Lower lobe of right lung (tissue), 2 donors: ENCODE data around the gene LY86. TPM values are rescaled to one million over a fixed set of nuclear protein-coding genes. Genes with fewer than 3 reads are reported as not detected.

Experiments used
- ATAC-seq, 2 donors: fragments of 200-7000 bp; cut with Tn5 transposase; one replicate each; pipeline ENCODE4 v1.9.1; 2020 to 2022; ENCODE audit warnings: mild to moderate bottlenecking in 2 of 2, moderate library complexity in 2 of 2
- DNase-seq: peaks from one replicate; pipeline ENCODE4 v3.0.0-alpha.2; 2020
- H3K27ac ChIP-seq: fragments of 200-600 bp; one replicate; pipeline ENCODE4 v1.8.0; 2022
- H3K27me3 ChIP-seq: fragments of 200-600 bp; one replicate; pipeline ENCODE4 v1.8.0; 2022; ENCODE audit warnings: low read depth
- H3K36me3 ChIP-seq: fragments of 200-600 bp; one replicate; pipeline ENCODE4 v1.8.0; 2022; ENCODE audit warnings: mild to moderate bottlenecking
- H3K4me1 ChIP-seq: fragments of 200-600 bp; one replicate; pipeline ENCODE4 v1.8.0; 2022
- H3K4me3 ChIP-seq: fragments of 200-600 bp; one replicate; pipeline ENCODE4 v1.8.0; 2022; ENCODE audit warnings: mild to moderate bottlenecking
- H3K9me3 ChIP-seq: fragments of 200-600 bp; one replicate; pipeline ENCODE4 v1.8.0; 2022
- CTCF ChIP-seq: fragments of 200-600 bp; IDR thresholded peaks from one replicate; pipeline ENCODE4 v1.8.0; 2022; ENCODE audit warnings: antibody characterized with exemption, mild to moderate bottlenecking
- intact Hi-C: fragments of 100-400 bp; cut with DNase I; formaldehyde crosslinking; loops from one replicate; pipeline ENCODE4 v1.11.0; 2022
- total RNA-seq: library from RNA; stranded (reverse); fragmentation: NEBNext Ultra II Directional; extraction: Animal tissue kit (Norgen Biotek cat#: 25700); gene quantifications from one replicate; pipeline ENCODE4 v1.2.1, GENCODE V29; 2021
- donor health status: DM: no; HTN: yes; CAD: no; lungs with severe emphysema.

LY86 gene
- total RNA-seq, 1 donor from 2014 or later = 20.2 TPM

DNA sequence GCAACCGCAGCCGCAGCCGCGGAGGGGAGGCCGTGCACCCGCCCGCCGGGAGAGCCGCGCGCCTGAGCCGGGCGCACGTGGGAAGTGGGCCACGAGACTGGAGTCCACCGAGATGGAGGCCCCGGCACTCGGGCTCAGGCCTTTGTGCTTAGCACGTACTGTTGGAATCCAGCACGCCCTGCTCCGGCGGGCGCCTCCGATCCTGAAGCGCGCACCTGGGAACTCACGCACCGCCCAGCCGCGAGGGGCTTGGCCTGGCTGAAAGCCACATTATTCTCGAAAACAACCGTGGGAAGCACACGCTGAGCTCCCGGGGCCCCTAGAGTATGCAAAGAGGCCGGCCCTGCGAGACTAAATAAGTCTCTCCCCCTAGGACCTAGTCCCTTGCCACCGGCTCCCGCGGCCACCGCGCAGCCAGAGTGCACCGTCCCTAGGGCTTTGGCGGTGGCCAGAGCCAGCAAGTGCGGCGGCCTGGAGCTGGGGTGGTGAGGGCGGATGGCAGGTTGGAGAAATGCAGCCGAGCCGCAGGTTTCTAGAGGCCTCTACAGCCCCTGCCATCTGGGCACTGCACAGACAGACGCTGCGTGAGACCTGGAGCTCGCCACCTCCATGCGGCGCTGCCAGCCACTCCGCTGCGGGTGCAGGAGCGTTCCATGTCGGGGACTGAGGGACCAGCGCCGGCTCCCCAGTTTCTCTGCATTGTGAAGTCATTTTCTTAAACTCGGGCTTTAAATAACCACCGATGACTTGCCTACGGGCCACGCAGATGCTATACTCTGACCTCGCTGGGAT, 42.0 kb upstream of the LY86 start:
- Histone ChIP-seq H3K4me3 (peak overlapping the region; percentile 48), H3K36me3 (no peaks in the 10 kb centered on the region), H3K27me3 (peaks cover 32% of the 10 kb centered on the region), H3K4me1 (peaks cover 11% of the 10 kb centered on the region), H3K27ac (no peak overlapping the region), H3K9me3 (no peaks in the 10 kb centered on the region)
- ATAC-seq (peak; percentile 72 to 81), DNase-seq (peak; percentile 65)
- TF ChIP-seq CTCF = no peak
- intact Hi-C loops = loop anchor here (5.0 kb wide), 1 partner anchor 489 kb away; no protein-coding TSS in a partner anchor

DNA sequence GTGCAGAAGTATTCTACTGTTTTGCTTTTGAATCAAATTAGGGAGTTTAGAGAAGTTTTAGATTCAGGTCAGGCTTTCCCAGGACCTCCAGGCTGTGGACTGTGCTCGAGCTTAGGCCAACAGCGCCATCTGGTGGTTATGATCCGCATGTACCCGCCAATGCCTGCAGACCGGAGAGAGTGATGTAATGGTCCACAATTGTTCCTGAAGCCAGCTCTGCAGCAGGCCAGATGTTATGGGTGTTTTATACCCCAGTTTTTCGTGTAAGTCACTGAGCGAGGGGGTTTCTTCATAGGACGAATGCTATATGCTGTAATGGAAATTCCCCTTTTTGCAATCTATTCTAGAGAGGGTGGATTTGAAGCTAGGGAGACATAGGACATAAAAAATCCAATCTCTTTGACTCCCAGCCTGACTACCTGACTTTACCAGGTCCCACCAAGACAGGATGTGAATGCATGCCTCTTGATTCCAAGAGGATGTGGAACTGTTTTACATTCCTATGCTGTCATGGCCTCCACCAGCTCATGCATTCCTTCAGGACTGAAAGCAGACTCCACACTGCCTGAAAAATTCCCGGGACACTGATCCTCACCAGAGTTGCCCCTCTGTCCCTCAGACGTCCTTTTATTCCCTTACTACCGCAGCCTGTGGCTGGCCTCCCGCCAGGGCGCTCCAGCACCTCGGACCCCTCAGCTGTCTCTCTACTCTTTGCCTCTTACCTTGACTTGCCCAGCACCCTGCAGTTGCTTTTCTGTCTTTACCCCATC, 41.2 kb upstream of the LY86 start:
- peak; percentile 96 to 98 for ATAC-seq
- no peak overlapping the region for H3K27ac ChIP-seq

DNA sequence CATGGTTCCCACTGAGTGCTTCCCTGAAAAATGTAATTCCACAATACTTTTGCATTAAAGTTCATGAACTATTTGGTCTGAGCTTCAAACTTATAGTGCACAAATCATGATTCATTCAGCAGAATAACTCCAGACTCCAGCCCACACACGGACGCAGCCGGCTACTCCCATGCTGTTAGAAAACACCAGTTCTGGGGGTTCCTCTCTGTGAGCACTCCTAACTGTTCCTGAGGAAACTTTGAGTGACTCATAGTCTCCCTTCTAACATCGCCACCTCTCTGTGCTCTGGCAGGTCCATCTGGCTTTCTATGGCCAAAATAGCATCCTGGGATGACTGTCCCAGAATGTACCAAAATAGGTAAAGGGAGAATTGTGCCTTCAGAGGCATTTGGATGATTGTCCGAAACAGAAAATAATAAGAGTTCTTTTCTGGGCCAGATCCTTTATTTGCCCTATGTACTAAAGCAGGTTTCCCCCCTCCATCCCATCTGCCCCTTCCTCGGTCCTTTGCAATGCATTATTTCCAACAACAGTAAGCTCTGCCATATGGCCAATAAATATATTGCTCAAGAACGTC, 32.3 kb upstream of the LY86 start:
- Histone ChIP-seq H3K36me3 (no peaks in the 10 kb centered on the region), H3K27me3 (no peaks in the 10 kb centered on the region), H3K4me3 (no peak overlapping the region), H3K4me1 (peaks cover 5% of the 10 kb centered on the region), H3K27ac (no peak overlapping the region), H3K9me3 (no peaks in the 10 kb centered on the region)
- peak; percentile 57 to 65 for ATAC-seq
- DNase-seq = no peak
- intact Hi-C loops = no loop called here
- TF ChIP-seq CTCF = no peak

More for the DNA sequence above, 41.2 kb upstream of the LY86 start:
- H3K27me3 ChIP-seq = peaks cover 32% of the 10 kb centered on the region
- intact Hi-C loops = loop anchor here (5.0 kb wide), 1 partner anchor 490 kb away; no protein-coding TSS in a partner anchor
- H3K9me3 ChIP-seq = no peaks in the 10 kb centered on the region
- peak overlapping the region; percentile 48 for H3K4me3 ChIP-seq
- peak; percentile 82 for DNase-seq
- TF ChIP-seq CTCF = peak; percentile 93
- peaks cover 11% of the 10 kb centered on the region for H3K4me1 ChIP-seq
- H3K36me3 ChIP-seq = no peaks in the 10 kb centered on the region

- no peak overlapping the region for H3K4me3 ChIP-seq
- DNase-seq (no peak), ATAC-seq (peak; percentile 74 to 77)
- TF ChIP-seq CTCF = peak; percentile 89
- H3K36me3 ChIP-seq = no peaks in the 10 kb centered on the region
- H3K27me3 ChIP-seq = no peaks in the 10 kb centered on the region
- intact Hi-C loops = no loop called here
- no peaks in the 10 kb centered on the region for H3K9me3 ChIP-seq
- H3K27ac ChIP-seq = no peak overlapping the region
- H3K4me1 ChIP-seq = peaks cover 5% of the 10 kb centered on the region
Observed at GRCh38 chr6:6556738-6557503, 31.6 kb upstream of the LY86 start.

DNA sequence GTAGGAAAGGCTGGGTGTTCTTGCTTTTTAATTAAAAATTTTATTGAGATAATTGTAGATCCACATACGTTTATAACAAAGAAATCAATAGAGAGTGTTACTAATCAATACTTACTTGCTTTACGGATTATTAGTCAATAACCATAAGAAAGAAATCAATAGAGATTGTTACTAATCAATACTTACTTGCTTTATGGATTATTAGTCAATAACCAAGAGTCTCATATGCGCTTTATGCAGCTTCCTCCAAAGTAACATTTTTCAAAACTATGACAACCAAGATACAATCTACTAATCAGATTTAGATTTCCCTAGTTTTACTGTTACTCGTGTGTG, 31.0 kb upstream of the LY86 start:
- Histone ChIP-seq H3K27ac (no peak overlapping the region), H3K27me3 (no peaks in the 10 kb centered on the region), H3K4me1 (peaks cover 5% of the 10 kb centered on the region), H3K4me3 (no peak overlapping the region), H3K9me3 (no peaks in the 10 kb centered on the region), H3K36me3 (no peaks in the 10 kb centered on the region)
- ATAC-seq (no peak), DNase-seq (no peak)
- intact Hi-C loops = no loop called here
- no peak for TF ChIP-seq CTCF
